GM21390 (cell line): ENCODE data around the gene HMCN2.

Source experiments
- ATAC-seq: cut with Tn5 transposase; IDR thresholded peaks from one replicate; pipeline ENCODE4 v1.9.1; 2021; ENCODE audit not compliant: unreplicated experiment

The HMCN2 gene

GRCh38 chr9:130405657-130406257, 140.2 kb downstream of the HMCN2 start:
- ATAC-seq = no peak

GRCh38 chr9:130406278-130406895, 140.8 kb downstream of the HMCN2 start:
- ATAC-seq = no peak

- ATAC-seq = no peak
Observed at GRCh38 chr9:130407916-130408663, 142.5 kb downstream of the HMCN2 start.

GRCh38 chr9:130408669-130409068, 143.1 kb downstream of the HMCN2 start:
- ATAC-seq = no peak

GRCh38 chr9:130409246-130409645, 143.7 kb downstream of the HMCN2 start:
- no peak for ATAC-seq

- ATAC-seq = no peak
Observed at GRCh38 chr9:130410443-130410842, 144.9 kb downstream of the HMCN2 start.

- no peak for ATAC-seq
Observed at GRCh38 chr9:130411566-130411915, 146.0 kb downstream of the HMCN2 start.

- no peak for ATAC-seq
Observed at GRCh38 chr9:130414081-130414731, 148.6 kb downstream of the HMCN2 start.

GRCh38 chr9:130414910-130415746, 149.6 kb downstream of the HMCN2 start:
- no peak for ATAC-seq

- ATAC-seq = no peak
Observed at GRCh38 chr9:130417602-130418001, 152.0 kb downstream of the HMCN2 start.

GRCh38 chr9:130418776-130419175, 153.2 kb downstream of the HMCN2 start:
- ATAC-seq = no peak

- no peak for ATAC-seq
Observed at GRCh38 chr9:130419521-130420035, 154.0 kb downstream of the HMCN2 start.

GRCh38 chr9:130421154-130421801, 155.7 kb downstream of the HMCN2 start:
- no peak for ATAC-seq

- ATAC-seq = no peak
Observed at GRCh38 chr9:130421802-130422276, 156.3 kb downstream of the HMCN2 start.

GRCh38 chr9:130422546-130422945, 157.0 kb downstream of the HMCN2 start:
- no peak for ATAC-seq

- ATAC-seq = no peak
Observed at GRCh38 chr9:130423272-130423671, 157.7 kb downstream of the HMCN2 start.

GRCh38 chr9:130424595-130425454, 159.3 kb downstream of the HMCN2 start:
- ATAC-seq = no peak

GRCh38 chr9:130425741-130426466, 160.3 kb downstream of the HMCN2 start:
- no peak for ATAC-seq

- no peak for ATAC-seq
Observed at GRCh38 chr9:130426467-130426773, 160.9 kb downstream of the HMCN2 start.
